ENCODE results near the gene RBM47.

DNA sequence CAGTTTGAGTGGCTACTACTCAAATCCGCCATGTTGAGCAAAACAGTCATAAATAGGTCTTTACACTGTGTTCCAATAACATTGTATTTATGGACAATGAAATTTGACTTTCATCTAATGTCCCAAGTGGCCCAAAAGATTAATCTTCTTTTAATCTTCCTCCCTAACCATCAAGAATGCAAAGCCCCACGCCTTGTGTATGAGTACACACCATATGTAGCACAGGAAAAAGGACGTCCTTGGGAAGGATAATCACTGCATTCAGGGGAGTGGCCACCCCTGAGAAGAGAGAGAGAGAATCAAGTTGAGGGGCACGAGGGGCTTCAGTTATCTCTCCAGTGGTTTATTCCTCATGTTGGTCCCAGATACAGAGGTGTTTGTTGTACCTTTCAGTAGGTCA lies 33.1 kb downstream of the RBM47 start:
- TF ChIP-seq NR3C1 (CRISPR knock-in tag; IDR thresholded peaks at IDR 0.05) (no peak), CHD1 (IDR thresholded peaks at IDR 0.05; ENCODE audit: low read length) (no peak), POLR2A (conservative IDR thresholded peaks at IDR 0.05) (no peak), TCF7L2 (IDR thresholded peaks at IDR 0.05; ENCODE audit: low read depth, low read length) (no peak), MAFK (IDR thresholded peaks at IDR 0.05; ENCODE audit: low read length) (no peak), ZNF133 (CRISPR knock-in tag; IDR thresholded peaks at IDR 0.05) (no peak)
